ENCODE results near the gene RAB12.

- TF ChIP-seq CTCF (conservative IDR thresholded peaks at IDR 0.05; ENCODE audit: low read length) (no peak), EZH2phosphoT487 (IDR thresholded peaks at IDR 0.05; ENCODE audit: borderline replicate concordance) (no peak)
Observed at GRCh38 chr18:8639762-8640161, 30.5 kb downstream of the RAB12 start.

All from Loucy (cell line).